Body of pancreas (tissue), 4 donors: ENCODE measurements around the gene GTPBP6.

Experiments
- POLR2A ChIP-seq, 3 donors: fragments of 450-650 bp; IDR thresholded peaks; one replicate each; pipeline ENCODE4 v1.6.1; 2016; ENCODE audit warnings: antibody characterized with exemption in 3 of 3, mild to moderate bottlenecking in 2 of 3
- TF ChIP-seq, protein P1 (sequence below), 7 experiments: fragments of 450-650 bp in 4 of 7; fragments of 200-600 bp in 3 of 7; sonication (generic) in 3 of 7; IDR thresholded peaks; one replicate each; pipeline ENCODE4 v1.5.1; 2016 to 2019; ENCODE audit warnings: antibody characterized with exemption in 7 of 7

DNA sequence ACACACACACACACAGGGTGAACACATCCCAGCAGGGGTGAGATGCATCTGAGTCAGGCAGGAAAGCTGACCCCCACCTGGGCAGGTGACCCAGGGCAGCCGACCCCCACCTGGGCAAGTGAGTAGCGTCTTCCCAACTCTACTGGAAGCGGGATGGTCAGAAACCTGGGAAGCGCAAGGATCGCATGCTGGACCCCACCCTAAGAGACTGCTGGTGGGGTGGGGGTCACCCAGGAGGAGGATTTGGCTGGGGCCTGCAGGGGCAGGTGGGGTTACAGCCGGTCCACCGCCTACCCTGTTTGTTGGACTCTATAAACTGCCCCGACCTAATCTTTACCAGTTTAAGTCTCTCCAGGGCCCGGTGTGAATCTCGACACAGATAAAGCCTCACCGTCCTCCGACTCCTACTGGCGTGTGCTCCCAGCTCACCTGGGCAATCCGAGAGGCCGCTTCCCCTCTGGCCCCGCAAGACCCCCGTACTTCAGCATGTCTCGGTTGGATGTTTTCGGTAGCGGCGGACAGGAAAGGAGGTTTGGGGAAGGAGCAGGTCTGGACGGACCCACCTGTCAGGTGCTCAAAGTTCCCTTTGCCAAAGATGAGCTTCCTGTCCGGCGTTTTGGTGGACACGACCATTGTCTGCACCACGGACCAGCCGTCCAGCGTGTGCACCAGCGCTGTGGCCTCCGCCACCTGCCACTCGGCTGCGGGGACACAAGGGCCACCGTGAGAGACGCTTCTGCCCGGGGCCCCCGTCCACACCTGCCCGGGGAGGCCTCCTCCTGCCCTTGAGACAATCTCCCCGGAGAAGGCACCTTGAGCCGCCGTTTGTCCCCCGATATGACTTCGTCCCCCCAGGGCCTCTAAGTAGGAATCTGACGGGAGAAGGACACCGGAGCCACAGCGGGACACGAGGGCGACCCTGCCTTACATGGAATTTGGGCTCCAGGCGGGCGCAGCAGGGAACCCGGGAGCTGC, 2.0 kb downstream of the GTPBP6 start:
- no peak for TF ChIP-seq POLR2A (IDR thresholded peaks at IDR 0.05)
- TF ChIP-seq, protein P1, sequence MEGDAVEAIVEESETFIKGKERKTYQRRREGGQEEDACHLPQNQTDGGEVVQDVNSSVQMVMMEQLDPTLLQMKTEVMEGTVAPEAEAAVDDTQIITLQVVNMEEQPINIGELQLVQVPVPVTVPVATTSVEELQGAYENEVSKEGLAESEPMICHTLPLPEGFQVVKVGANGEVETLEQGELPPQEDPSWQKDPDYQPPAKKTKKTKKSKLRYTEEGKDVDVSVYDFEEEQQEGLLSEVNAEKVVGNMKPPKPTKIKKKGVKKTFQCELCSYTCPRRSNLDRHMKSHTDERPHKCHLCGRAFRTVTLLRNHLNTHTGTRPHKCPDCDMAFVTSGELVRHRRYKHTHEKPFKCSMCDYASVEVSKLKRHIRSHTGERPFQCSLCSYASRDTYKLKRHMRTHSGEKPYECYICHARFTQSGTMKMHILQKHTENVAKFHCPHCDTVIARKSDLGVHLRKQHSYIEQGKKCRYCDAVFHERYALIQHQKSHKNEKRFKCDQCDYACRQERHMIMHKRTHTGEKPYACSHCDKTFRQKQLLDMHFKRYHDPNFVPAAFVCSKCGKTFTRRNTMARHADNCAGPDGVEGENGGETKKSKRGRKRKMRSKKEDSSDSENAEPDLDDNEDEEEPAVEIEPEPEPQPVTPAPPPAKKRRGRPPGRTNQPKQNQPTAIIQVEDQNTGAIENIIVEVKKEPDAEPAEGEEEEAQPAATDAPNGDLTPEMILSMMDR (IDR thresholded peaks at IDR 0.05), result no peak
